IPS-18c (cell line): ENCODE data around the gene GALNS.

Experiments
- H3K4me3 ChIP-seq: 2 replicates; pipeline ENCODE4 v1.7.0; 2013; ENCODE audit warnings: low read depth, mild to moderate bottlenecking, low read length, moderate library complexity; ENCODE audit not compliant: insufficient read depth
- H3K9me3 ChIP-seq: one replicate; pipeline ENCODE4 v1.6.1; 2013; ENCODE audit warnings: mild to moderate bottlenecking, low read length, moderate library complexity; ENCODE audit not compliant: control insufficient read depth, insufficient read depth

Gene GALNS

GRCh38 chr16:88807626-88808453, 48.9 kb downstream of the GALNS start:
- Histone ChIP-seq H3K9me3 (no peaks in the 10 kb centered on the region), H3K4me3 (no peak overlapping the region)

DNA sequence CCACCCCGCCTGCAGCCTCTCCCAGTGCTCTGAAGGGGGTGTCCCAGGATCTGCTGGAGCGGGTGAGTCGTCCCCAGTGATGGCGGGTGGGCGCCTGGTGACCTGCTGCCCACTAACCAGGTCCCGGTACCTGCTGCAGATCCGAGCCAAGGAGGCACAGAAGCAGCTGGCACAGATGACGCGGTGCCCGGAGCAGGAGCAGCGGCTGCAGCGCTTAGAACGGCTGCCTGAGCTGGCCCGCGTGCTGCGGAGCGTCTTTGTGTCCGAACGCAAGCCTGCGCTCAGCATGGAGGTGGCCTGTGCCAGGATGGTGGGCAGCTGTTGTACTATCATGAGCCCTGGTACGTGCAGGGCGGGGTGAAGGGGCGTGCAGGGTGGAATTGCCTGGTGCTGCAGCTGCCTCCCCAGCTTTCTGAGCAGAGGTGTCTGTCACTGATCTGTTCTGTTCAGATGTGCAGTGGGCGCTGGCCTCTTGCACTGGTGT, 49.6 kb downstream of the GALNS start:
- Histone ChIP-seq H3K9me3 (no peaks in the 10 kb centered on the region), H3K4me3 (no peak overlapping the region)

DNA sequence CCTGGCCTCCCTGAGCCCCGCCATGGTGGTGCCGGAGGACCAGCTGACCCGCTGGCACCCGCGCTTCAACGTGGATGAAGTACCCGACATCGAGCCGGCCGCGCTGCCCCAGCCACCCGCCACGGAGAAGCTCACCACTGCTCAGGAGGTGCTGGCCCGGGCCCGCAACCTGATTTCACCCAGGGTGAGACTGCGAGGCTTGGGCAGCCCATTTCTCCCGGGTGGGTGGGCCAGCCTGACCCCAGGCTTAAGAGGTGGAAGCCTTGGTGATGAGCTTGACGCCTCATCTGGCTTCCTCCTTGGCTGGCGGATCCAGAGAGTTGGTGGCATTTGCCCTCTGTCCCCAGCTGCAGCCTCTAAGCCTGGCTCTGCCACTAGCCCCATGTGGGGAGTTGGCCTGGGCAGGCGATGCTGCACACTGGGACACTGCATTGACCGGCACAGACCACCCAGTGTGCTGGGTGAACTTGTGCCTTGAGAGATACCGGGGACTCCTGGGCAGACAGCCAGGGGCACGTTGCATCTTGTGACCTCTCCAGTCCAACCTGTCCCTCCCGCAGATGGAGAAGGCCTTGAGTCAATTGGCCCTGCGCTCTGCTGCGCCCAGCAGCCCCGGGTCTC, 50.1 kb downstream of the GALNS start:
- H3K9me3 ChIP-seq: no peaks in the 10 kb centered on the region
- no peak overlapping the region for H3K4me3 ChIP-seq

DNA sequence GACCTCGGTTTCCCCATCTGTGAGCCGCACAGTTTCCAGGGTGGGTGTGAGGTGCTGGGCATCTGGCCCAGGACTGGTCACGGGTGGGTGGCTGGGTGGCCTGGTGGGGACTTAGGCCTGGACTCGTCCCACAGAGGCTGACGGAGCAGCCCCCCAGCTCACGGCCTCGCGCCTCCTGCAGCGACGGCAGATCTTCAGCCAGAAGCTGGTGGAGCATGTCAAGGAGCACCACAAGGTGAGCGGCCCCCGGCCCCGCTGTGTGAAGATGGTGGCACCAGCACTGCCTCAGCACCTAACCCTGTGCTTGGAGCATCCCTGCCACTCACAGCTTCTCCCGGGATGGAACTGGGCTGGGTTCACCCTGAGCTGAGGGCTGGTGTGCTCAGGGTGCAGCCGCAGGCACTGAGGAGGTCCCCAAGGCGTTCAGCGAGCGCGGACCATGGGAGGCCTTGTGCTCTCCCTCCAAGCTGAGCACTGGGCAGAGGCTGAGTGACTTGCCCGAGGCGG, 50.8 kb downstream of the GALNS start:
- no peak overlapping the region for H3K4me3 ChIP-seq
- no peaks in the 10 kb centered on the region for H3K9me3 ChIP-seq

- Histone ChIP-seq H3K4me3 (peak overlapping the region; percentile 81), H3K9me3 (no peaks in the 10 kb centered on the region)
Measured at GRCh38 chr16:88805340-88805715, 51.4 kb downstream of the GALNS start.

DNA sequence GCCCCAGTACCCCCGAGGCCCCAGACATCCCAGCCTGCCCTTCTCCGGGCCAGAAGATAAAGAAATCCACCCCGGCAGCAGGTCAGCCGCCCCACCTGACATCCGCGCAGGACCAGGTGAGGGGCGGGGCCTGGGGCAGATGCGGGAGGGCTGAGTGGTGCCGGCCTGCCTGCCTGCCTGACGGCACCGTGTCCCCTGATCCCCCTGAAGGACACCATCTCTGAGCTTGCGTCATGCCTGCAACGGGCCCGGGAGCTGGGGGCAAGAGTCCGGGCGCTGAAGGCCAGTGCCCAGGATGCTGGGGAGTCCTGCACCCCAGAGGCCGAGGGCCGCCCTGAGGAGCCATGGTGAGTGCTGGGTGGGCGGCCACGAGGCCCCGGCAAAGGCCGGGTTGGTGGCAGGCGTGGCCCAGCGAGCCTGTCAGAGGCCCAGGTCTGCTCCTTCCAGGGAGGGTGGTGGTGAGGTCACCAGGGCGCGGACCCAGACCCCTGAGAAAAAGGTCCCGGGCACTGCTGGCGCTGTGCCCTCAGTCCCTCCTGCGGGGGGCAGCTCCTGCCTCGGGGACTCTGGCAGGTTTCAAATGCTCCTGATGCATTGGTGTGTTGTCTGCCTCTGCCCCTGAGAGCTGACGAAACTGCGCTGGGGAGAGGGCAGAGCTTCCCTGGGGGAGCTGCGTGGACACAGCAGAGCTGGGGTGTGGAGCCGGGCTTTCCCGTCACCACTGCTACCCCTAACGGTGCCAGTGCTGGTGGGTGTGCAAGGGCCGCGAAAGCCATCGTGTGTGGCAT, 52.0 kb downstream of the GALNS start:
- H3K9me3 ChIP-seq: no peaks in the 10 kb centered on the region
- peak overlapping the region; percentile 81 for H3K4me3 ChIP-seq

GRCh38 chr16:88804173-88804551, 52.6 kb downstream of the GALNS start:
- H3K4me3 ChIP-seq: peak overlapping the region; percentile 81
- no peaks in the 10 kb centered on the region for H3K9me3 ChIP-seq

- H3K9me3 ChIP-seq: no peaks in the 10 kb centered on the region
- H3K4me3 ChIP-seq: peak within 1 kb of the TSS; percentile 81
Measured at GRCh38 chr16:88803264-88803987, 53.3 kb downstream of the GALNS start, which contains the start of gene CDT1. Gene CDT1 (plus strand): TSS chr16:88803789. CDS start chr16:88803832, 43 bp downstream.

DNA sequence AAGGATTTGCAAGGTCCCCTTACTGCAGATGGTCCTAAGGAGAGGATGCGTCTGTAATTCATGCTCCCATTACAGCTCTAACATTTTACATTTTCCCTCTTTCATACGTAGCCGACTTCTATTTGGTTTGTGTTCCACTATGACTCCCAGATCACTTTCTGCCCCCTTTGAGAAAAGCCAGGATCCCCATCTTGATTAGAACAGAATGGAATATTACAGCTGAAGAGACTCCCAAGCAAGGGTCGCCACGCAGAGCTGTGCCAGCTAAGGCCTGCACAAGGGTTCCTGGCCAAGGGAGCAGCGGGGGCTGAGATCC, 56.5 kb downstream of the GALNS start:
- H3K4me3 ChIP-seq: no peak overlapping the region
- H3K9me3 ChIP-seq: no peaks in the 10 kb centered on the region

DNA sequence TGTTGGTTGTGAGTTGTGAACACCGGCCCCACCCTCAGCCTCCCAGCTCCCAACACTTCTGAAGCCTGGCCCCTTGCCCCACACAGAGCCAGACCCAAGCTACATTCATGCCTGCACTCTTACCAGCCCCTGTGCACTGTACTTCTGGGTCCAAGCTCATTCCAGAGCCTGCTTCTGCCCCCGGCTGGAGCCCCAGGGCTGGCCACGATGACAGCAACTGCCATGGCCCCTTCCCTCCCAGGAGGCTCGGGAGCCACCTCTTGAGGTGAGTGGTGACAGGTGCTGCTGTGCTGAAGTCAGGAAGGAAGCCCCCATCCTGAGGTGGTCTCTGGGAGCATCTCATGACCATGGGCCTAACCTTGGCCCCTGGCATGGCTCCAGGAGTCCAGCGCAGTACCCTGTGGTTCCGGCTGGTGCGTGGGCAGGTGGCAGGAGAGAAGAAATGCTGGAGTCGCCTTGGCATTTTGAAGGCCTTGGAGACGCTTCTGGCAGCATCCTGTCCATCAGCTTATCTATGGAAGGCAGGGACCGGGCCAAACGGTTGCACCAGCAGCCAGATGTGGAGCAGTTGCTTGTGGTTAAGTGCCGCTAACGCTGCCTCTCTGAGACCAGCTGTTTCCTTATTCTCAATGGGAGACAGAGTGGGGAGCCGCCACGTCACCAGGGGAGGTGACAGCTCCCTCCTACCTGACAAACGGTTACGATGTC, 57.0 kb downstream of the GALNS start:
- Histone ChIP-seq H3K4me3 (no peak overlapping the region), H3K9me3 (no peaks in the 10 kb centered on the region)

GRCh38 chr16:88798772-88799455, 57.8 kb downstream of the GALNS start:
- H3K4me3 ChIP-seq: no peak overlapping the region
- H3K9me3 ChIP-seq: no peaks in the 10 kb centered on the region

- no peak overlapping the region for H3K4me3 ChIP-seq
- H3K9me3 ChIP-seq: no peaks in the 10 kb centered on the region
Measured at GRCh38 chr16:88798073-88798472, 58.7 kb downstream of the GALNS start.

DNA sequence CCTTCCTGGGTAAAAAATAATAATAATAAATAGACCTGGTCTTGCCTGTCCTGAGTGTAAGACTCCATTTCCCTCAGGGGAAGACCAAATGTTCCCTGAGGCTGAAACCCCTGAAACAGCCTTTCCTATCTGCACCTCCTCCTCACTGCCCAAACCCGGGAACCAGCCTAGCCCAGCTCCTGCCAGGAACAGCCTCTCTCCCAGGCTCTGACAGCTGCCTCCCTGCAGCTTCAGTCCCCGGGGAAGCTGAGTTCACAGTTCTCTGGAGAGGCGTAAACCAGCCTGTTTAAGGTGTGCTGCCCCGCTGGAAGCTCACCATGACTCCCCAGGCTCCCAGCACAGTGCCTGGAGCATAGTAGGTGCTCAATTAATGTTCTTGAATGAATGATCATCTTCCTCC, 60.5 kb downstream of the GALNS start:
- Histone ChIP-seq H3K4me3 (no peak overlapping the region), H3K9me3 (no peaks in the 10 kb centered on the region)

DNA sequence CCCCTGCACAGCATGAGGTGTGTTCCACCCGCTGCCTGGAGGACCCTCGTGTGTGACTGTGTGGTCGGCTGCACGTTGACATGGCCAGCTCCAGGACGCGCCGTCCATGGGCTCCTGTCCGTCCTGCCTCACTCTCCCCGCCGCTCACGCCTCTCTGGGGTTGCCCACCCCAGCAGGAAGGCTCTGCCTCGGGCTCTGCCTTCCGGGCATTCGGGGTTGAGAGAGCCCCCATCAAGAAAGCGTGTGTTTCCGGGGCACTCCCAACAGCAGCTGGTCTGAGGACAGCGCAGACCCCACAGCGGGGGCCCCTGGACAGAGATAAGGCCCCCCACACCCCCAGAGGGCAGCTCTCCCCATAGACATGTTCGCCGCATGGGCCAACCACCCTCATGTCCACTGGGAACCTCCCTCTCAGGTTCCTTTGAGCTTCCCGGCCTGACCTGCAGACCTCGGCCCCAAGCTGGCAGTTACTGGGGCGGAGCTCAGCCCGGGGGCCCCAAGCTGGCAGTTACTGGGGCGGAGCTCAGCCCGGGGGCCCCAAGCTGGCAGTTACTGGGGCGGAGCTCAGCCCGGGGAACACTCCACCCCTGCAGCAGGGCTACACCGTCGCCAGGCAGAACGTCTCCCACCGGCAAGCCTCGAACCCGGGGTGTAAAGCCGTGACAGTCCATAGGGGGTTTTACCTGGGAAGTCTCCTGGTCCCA, 63.3 kb downstream of the GALNS start:
- H3K9me3 ChIP-seq: no peaks in the 10 kb centered on the region
- H3K4me3 ChIP-seq: no peak overlapping the region

DNA sequence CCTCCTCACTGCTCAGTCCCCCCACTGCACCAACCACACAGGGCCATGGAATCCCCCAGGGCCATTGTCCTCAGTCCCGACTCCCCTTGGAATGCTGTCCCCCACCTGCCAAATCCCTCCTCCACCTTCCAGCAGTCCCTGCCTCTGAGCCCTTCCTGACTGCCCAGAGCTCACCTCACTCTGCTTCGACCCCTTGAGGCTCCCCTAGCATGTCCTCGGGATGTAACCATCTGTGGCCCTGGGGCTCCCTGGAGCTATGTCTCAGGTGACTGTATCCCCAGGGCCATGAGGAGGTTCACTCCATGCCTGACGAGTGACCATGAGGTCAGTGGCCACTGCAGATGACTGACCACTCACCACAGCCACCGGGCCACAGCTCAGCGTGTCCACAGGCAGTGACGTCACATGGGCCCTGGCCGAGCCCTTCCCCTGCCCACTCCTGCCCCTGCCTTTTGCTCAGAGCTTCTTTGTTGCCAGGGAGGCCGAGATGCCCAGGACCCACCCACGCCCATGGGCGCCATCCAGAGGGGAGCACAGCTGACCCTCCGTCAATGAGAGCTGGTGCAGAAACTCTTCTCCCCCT, 64.0 kb downstream of the GALNS start:
- H3K9me3 ChIP-seq: no peaks in the 10 kb centered on the region
- H3K4me3 ChIP-seq: no peak overlapping the region
